Activated T-helper 9 cell treated with anti-CD3 and anti-CD28 coated beads, Interleukin-2, amount 50 U/mL, for 16 hours (primary cell): ENCODE data around the gene OPCML.

ENCODE experiments used
- DNase-seq: peaks from one replicate; pipeline ENCODE4 v3.0.0-alpha.2; 2020; ENCODE audit warnings: low read depth

Gene OPCML

DNA sequence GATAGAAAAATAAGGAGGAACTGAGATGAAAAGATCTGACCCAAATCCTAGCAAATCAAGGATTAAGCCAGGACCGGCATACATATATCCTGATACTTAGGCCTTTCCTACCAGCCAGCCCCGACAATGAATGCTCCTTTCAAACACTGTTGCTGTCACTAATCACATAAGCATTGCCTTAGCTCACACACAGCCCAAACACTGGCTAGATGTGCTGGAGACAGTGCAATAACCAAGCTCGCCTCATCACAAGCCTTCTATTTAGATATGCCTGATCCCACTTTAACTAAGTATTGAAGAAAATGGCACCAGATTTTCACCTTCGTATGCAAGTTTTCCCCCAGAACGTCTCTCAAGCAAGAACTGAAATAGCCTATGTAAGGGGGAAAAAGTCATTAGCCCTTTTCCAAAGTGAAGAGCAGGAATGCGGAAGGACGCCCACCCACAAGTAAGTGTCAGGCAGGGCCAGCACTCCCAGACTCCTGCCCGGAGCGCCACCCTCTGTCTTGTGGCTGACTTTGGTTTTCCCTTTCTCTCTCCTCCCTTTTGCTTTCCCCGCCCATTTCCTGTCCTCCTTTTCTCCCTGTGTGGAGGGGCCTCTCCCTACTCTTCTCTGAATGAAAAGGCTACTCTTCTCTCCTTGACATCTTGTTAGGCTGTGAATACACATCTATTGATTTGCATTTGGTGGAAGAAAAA lies 8.9 kb upstream of the OPCML start:
- no peak for DNase-seq

DNA sequence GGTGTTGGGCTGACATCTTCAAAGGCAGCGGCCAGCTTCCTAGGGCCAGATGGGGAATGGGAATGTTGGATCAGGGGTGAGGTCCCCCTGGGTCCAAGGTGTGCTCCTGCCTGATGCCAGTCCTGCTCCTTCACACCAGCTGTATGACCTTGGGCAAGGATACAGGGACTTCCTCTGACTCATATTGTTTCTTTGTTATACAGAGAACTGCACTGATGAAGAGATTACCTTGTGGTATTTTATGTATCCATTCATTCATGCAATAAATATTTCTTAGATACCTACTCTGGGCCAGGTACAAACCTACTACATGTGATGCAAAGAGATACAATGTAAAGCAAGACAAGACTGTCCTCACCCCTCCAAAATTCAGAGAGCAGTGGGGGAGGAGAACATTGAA lies 3.9 kb upstream of the OPCML start:
- no peak for DNase-seq

DNA sequence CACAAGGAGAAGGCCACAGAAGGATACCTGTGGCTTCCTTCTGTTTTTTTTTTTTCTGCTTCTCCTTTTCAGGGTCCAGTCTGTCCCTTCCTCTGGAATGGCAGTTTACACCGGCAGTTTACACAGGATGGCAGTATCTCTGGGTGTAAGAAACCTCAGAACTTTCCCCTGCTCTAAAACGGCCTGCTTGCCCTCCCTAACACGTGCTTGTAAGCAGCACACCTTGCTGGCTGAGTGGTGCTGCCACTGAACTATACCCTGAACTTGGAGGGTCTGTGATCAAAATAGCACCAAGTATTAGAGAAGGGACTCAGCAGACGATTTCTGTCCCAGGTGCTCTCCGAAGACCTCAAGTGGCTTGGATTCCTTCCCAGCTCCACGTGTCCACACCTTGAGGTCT lies 904 bp upstream of the OPCML start:
- no peak for DNase-seq

DNA sequence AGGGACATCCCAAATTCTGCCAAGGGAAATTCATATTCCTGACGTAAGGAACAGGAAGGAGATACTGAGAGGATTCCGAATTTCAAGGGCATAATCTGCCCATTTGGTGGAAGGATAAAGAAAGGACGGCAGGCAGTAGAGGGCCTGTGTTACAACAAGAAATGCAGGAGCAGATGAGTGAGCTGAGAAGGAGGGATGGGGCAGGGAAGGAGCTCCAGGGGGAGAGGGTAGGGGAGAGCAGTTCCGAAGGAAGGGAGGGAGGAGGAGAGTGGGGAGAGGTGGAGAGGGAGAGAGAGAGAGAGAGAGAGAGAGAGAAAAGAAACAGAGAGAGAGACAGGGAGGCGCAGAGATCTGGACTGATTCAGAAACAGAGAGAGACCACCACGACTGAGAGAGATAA lies 843 bp downstream of the OPCML start:
- DNase-seq: no peak

DNA sequence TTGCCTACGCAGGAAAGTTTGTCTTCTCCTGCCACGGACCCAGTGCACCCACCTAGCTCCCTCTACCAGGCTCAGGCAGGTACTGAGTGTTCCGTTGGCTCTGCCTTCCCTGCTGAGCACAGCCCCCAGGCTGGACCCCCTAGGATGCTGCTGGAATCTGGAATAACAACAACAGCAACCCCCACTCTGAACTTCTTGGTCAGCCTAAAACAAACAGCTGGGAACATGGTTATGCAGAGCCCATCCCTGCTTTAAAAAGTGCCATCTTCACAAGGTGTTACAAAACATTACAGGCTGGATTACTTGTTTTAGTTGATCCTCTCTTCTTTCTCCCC lies 1.8 kb downstream of the OPCML start:
- DNase-seq: no peak

DNA sequence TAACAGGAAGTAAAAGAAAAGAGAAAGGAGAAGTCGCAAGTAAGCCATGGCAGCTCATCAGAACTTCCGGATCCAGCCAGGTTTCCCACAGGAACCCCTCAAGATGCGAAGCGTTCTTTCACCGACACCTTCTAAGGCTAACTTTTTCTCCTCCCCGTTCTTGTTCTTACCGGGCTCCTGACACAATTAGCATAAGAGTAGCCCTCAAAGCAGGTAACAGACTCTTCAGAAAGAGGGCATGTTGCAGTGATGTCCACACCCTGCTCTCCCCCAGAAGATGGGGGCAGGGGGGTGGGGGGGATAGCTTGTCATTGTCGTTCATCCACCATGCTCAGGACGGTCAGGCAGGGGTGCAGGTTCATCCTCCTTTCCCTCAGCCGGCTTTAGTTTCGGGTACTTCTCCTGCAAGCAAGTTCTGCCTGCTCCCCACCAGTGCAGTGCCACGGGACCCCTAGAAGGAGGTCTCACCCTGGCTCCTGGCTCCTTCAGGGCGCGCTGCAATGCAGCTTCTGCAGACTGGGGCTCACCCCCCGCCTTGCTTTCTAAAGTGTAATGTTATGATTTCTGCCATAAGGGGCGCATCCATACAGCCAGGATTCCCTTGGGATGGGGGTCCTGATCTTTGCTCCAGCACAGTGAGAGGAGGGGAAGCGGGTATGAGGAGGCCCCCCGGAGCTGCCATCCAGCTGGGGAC lies 2.3 kb downstream of the OPCML start:
- DNase-seq: no peak

DNA sequence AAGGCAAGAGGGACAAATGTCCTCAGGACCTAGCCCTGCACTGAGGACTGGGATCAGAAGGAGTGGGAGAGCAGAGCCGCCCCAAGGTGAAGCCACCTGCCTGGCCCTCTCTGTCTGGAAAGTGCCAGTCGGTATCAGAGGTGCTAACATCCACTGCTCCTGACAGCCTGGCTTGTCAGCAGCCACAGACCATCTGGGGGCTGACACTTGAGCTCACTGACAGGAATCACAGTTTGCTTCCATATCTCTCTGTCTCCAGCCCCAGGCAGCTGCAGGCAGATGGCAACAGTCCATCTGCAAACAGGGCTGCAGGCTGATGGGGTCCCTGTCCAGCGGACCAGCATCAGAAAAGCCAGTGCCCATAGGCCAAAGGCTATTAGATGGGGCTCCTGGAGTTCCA lies 5.5 kb downstream of the OPCML start:
- DNase-seq: no peak

DNA sequence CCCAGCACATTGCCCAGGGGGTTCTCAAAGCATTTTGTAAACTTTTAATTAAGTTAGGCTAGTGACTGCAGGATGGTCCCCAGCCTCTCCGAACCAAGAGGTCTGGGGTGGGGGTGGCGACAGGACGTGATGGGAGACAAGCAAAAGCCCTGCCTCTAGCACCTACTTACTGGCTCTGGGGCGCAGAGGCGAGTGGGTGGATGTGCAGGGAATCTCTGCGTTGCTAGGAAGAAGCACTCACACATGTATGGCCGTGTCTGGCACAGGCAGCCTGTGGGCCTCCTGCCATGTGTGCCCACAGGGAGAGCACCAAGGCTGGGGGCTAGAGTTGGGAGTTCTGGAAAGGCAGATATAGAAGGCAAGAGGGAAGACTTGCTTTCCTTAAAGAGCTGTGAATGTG lies 6.3 kb downstream of the OPCML start:
- DNase-seq: no peak

DNA sequence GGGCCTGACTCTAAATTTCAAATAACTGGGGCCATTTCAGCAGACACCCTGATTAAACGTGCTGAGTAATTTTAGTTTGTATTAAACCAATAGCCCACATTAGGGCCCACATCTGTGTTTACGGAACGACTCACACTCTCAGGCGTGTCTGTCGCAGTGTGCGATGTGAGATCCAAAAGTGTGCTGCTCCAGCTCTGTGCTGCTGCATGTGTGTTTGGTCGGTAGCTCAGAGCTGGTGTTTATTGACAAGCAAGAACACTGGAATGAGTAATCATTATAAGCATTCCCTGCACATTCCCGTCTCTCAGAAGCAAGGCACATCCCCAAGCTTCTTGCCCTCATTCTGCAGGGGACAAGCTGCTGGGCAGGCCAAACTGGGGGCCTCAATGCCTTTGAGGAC lies 7.8 kb downstream of the OPCML start:
- DNase-seq: no peak

DNA sequence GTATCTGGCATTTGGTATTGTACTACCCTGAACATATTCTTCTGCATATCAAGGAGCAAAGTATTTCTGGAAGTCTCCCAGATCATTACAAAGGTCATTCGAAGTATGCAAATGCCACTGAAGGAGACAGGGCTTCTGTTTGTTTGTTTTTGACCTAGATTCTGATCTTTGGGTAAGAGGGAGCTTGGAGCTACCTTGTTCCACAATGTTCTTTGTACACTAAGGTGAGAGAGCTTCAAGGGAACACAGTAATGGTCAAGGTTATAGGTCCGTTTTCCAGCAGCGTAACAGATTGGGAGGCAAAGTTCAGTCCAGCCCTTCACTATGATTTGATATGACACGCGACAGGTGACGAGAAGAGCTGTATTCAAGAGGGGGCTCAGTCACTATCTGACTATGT lies 10.0 kb downstream of the OPCML start:
- DNase-seq: no peak

DNA sequence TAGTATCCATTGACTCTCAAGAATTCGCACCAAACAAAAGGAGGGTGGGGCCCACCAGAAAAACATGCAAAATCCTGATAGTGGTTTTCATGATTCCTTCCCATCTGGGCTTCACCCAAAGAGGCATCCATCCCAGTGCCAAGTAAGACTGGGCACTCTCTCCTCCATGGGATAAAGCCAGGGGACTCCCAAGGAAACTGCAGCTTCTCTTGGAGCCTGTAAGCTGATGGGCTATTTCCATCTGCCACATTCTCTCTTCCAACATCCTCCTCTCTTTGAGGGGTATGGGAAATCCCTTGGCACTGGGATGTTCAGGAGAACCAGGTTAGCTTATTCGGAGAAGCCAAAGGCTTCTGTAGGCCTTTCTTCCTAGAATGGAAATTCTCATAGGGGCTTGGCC lies 10.8 kb downstream of the OPCML start:
- no peak for DNase-seq

DNA sequence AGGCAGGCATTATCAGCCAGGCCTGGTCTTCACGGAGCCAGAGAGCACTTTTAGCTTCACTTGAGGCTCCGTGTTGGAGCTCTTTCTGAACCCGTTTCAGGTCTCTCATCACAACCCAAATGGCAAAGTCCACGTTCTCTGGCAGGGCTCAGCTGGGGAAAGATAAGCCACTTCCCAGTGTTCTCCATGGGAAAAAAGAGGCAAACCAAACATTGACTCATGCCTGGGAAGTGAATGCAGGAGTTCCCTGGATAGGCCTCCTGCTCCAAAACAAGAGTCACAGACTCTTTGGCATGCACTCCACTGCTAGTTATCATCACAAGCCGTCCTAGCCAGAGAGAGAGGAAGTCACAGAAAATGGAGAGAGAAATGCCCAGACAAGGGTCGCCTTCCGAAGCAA lies 11.6 kb downstream of the OPCML start:
- no peak for DNase-seq

DNA sequence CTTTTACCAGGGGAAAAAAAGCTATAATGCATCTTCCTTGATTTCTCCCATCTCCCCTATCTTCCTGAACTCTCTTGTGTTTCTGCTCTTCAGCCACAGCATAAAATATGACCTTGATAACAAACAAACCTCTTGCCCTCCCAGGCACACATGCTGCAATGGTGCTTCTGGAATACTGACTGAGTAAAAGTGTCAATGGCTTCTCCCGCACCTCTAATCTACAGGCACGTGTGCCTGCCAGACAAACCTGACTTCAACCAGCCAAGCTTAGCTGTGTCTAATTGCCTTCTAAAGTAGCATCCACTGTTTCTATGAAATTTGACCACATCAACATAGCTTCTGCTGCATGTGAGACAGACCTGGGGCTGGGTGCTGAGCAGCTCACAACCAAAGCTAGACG lies 12.7 kb downstream of the OPCML start:
- no peak for DNase-seq

DNA sequence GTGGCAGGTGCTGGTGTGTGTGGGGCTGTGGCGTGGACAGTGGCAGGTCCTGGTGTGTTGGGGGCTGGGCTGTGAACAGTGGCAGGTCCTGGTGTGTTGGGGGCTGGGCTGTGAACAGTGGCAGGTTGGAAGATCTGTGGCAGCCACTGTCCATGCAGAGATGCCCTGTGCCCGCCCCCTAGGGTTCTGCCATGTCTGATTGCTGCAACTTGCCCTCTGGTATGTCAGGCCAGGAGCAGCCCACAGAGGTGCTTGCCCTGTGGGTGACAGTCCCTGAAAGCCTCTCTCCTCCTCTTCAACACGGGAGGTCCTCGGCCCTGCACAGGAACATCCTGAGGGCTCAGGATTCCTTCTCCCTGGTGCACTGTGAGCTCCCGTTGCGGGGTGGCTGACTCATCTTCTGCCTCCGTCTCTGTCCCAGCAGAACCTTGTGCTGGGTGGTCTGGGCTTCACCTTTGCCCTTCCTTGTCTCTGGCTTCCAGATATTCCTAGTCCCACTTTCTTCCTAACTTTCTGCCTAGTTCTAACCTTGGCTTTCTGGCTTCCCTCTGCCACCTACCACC lies 13.5 kb downstream of the OPCML start:
- no peak for DNase-seq

DNA sequence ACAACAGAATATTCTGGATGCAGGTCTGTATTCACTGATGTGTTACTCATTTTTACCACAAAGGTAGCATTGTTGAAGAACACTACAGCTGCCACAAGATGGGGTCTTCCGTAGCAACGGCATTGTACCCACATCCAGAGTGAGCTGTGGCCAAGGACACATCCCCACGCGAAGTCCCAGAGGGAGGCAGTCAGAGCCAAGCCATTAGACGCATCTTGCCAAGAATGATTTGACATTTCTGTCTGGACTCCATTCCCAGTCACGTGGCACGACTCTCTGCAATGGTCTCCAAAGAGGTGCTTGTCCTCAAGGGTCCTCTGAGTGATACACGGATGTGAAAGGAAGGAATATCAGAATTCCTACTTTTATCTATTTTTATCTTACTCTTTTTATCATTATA lies 15.5 kb downstream of the OPCML start:
- DNase-seq: no peak

DNA sequence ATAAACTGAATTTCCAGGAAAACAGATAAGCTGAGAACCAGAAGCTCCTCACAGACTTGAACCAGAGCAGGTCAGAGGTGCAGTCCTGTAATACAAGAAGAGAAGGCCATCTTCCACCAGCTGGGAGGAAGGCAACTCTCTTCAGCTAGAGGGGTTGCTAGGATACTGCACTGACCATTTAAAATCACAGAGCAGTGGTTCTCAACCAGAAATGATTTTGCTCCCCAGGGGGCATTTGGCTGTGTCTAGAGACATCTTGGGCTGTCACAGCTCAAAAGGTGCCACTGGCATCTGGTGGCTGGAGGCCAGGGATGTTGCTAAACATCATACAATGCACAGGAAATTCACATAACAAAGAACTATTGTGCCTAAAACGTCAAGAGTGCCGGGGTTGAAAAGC lies 17.2 kb downstream of the OPCML start:
- no peak for DNase-seq

DNA sequence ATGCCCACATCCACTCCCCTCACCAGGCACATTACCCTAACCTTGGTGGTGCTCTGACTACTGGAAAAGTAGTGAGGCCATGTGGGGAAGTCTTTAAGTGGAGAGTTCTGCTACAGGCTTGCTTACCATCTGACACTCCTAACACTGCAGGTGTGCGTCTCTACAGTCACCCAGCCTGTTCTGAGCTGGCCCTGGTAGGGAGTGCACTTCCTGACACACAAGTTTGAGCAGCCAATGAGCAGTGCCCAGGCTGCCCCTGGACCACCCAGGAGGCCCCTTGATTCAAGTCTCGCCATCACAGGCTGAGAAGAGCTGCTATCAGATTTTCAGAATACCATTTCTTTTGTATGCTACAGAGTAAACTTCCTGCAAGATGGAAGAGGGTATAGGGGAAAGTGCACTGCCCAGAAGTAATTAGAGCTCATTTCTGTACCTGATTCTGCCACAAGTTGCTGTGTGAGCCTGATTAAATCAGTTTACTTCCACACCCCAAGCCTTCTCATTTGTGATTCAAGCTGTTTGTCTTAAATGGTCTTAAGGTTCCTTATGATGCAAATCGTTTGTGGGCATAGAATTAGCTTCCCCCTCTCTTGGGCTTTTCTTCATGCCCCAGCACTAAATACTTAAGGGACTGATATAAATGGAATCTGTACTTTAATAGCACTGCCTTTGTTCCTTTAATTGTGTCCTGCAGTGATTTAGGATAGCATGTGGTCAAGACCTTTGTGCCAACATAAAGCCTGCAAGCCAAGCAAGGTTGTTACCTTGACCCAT lies 22.2 kb downstream of the OPCML start:
- no peak for DNase-seq

DNA sequence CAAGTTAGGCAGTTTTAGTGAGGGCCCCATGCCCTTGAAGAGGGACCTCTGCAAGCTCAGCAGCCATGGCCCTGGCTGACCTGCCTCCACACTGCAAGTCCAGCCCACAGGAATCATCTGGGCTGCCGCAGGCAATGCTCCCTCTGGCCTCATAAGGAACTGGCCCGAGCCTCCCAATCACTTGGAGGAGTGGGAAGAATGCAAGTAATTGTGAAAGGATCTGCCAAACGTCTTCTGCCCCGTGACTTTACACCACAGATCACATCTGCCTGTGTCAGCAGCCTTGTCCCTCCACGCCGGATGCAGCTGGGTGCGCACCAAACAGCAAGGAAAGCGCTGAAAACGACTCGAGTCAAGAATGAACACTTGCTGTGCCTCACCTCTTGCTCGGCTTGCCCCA lies 23.8 kb downstream of the OPCML start:
- DNase-seq: no peak

DNA sequence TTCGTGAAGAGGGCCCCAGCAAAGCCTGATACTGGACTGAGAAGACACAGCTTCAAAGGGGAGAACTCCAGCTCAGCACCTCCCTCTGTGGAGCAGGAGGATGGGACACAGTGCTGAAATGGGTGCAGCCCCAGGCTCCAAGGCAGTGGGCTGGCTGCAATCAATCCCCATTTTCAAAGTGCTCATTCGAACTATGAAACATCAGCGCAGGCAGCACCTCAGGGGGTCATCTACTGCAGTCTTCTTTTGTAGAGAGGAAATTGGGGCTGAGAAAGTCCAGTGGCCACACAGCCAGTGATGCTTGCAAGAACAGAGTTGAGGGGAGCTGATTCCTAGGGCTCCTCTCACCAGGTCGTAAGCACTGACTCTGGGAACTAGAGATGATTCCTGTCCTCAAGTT lies 25.1 kb downstream of the OPCML start:
- DNase-seq: no peak

DNA sequence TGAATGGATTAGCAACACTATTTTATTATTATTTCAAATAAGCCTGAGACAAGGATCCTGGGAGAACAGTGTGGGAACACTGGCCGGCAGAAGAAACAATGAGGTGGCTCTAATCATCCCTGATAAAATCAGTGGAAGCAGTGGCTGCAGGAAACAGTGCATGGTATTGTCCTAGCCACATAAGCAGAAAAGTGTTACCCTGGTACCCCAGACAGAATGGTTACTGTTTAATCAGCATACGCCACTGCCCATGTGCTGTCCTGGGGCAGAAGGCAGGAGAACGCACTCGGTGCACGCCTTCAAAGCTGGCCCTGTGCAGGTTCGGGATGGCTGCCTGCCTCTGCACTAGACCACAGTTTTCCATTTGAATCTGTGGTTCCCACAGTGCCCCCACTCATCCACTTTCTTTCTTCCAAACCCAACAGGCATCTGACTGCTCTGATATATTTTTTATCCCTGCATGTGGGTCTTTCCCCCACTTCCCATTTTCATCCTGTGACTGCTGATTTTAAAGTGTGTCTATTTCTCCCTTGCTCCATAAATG lies 25.7 kb downstream of the OPCML start:
- no peak for DNase-seq

DNA sequence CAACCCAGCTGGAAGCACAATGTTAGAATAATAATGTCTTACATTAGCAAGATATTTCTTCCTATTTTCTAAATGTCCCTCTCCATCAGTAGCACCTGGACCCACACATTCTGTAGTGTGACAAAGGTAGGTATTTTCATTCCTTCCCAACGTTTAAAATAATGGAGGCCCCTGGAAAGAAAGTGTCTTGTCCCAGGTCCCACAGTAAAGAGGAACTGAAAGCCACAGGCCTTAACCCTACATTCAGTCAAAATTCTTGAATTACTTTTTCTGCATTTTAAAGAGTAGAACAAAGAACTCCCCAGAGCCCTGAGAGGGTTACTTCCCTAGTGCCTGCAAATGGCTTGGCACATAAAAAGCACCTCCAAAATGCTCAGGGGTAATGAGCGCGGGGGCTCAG lies 26.3 kb downstream of the OPCML start:
- DNase-seq: no peak

DNA sequence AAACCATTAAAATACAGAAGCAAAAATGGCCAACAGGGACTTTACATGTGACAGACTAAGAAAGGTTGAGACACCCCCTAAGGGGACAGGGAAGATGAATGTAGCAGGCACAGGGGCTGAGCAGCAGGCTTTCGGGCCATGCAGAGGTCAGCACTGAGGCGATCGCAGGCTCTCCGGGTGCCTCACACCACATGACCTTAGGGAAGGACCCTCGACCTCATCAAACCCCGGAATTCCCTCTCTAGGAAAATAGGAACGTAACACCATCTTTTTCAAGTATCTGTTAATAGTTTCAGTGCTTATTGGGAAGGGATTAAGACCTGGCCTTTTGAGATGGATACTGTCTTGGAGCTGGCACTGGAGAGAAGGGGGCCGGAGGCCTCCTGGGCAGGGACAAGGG lies 27.4 kb downstream of the OPCML start:
- DNase-seq: no peak

DNA sequence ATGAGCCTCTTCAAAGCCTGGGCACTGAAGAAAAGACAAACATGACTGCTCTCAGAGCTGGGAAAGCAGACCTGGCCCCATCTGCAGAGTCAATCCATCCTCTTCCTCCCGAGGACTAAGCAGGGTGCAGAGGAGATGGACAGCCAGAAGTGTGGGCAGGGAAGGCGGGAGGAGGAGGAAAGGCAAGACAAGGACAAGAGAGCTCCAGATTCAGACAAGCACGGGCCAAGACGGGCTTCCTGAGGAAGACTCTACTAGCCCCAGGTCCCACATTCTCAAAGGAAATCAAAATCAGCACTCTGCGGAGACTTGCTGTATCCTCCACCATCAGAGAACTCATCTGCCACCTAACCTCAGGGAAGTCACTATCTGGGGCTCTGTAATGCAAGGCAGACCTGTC lies 28.5 kb downstream of the OPCML start:
- DNase-seq: no peak
